Testis (tissue), 3 donors: ENCODE measurements around the gene DNAJC8. TPM values are rescaled to one million over a fixed set of nuclear protein-coding genes. Genes with fewer than 3 reads are reported as not detected.

Source experiments
- DNase-seq: peaks from one replicate; pipeline ENCODE4 v3.0.0-alpha.2; 2019
- H3K27ac ChIP-seq, 2 donors: fragments of 200-600 bp; sonication (generic); one replicate each; pipeline ENCODE4 v1.5.1; 2019
- H3K27me3 ChIP-seq: fragments of 200-600 bp; sonication (generic); one replicate; pipeline ENCODE4 v1.5.1; 2019
- H3K36me3 ChIP-seq: fragments of 200-600 bp; sonication (generic); one replicate; pipeline ENCODE4 v1.5.1; 2017; ENCODE audit warnings: low read depth; ENCODE audit errors: missing control alignments
- H3K4me1 ChIP-seq: fragments of 200-600 bp; sonication (generic); one replicate; pipeline ENCODE4 v1.5.1; 2019
- H3K4me3 ChIP-seq, 2 donors: fragments of 200-600 bp; sonication (generic); one replicate each; pipeline ENCODE4 v1.5.1; 2017 to 2019
- H3K9me3 ChIP-seq: fragments of 200-600 bp; sonication (generic); one replicate; pipeline ENCODE4 v1.5.1; 2017
- POLR2A ChIP-seq: fragments of 450-650 bp; IDR thresholded peaks from one replicate; pipeline ENCODE4 v1.6.1; 2017; ENCODE audit warnings: antibody characterized with exemption, mild to moderate bottlenecking, moderate library complexity
- WGBS, 2 donors: methylation state at CpG; one replicate each; pipeline ENCODE4 v1.1.5; 2018; 5-methylcytosine and 5-hydroxymethylcytosine counted together
- intact Hi-C: fragments of 100-400 bp; cut with DNase I; formaldehyde crosslinking; loops from one replicate; pipeline ENCODE4 v1.15.1; 2023; ENCODE audit warnings: low total_unique reads
- polyA plus RNA-seq: library from polyadenylated mRNA; stranded (reverse); fragments of 350-450 nt; fragmentation: Illumina TruSeq; extraction: RNeasy Lipid Tissue Mini Kit (QIAGEN cat#74804); gene quantifications from one replicate; pipeline ENCODE4 v1.2.3, GENCODE V29; 2014; ENCODE audit warnings: low read depth, low replicate concordance; ENCODE audit not compliant: insufficient read depth
- total RNA-seq, 2 donors: library from RNA; depleted of rRNA; stranded (reverse); fragments of >200 nt; gene quantifications; one replicate each; pipeline ENCODE4 v1.2.3, GENCODE V29; 2016
- TF ChIP-seq, protein P1 (sequence below), 3 experiments: fragments of 450-650 bp in 2 of 3; fragments of 200-600 bp in 1 of 3; sonication (generic) in 1 of 3; IDR thresholded peaks; one replicate each; pipeline ENCODE4 v1.5.1; 2016 to 2019; ENCODE audit warnings: antibody characterized with exemption in 3 of 3, mild to moderate bottlenecking in 2 of 3, moderate library complexity in 1 of 3

DNAJC8 gene
- total and polyA plus RNA-seq, 3 donors from 2014 or later, result 44.7 to 86.5 (median 48.0) TPM

DNA sequence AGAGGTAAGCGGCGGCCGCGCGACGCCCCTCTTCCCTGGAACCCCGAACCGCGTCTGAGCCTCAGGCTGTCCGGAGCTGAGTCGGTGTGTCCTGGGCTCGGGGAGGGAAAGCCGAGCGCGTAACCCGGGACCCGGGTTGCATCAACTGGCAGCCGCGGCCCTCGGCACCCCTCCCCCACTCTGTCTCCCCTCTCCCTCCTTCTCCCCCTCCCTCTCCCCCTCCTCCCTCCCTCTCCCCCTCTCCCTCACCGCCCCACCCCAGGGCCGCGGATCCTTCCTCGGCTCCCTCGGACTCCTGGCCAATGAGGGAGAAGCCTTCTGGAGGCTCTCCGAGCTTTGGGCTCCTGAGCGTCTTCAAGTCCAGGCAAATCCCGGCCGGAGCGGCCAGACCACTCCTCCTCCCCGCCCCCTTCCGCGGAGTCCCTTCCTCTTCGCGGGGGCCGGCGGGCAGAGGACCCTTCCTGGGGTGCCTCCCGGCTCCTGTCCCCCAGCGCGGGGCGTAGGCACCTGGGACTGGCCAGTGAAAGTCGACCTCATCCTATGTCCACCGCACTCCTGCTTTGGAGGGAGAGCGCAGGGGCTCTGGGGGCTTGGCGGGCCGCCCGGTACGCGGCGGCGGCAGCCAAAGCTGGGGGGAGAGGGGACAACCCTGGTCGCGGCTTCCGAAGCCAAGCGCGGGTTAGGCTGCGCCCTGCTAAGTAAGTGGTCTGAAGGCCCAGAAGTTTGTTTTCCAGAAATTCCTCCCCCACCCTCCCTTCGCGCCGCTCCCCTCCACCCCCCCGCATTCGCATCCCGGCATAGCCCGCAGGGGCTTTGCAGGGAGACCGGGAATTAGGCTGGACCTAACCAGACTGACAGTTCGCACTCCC, 27.3 kb upstream of the DNAJC8 start:
- whole genome bisulfite sequencing, 2 donors, result 2 to 4% methylated on average over 12 to 64 of the region's 66 CpGs
- TF ChIP-seq, protein P1, sequence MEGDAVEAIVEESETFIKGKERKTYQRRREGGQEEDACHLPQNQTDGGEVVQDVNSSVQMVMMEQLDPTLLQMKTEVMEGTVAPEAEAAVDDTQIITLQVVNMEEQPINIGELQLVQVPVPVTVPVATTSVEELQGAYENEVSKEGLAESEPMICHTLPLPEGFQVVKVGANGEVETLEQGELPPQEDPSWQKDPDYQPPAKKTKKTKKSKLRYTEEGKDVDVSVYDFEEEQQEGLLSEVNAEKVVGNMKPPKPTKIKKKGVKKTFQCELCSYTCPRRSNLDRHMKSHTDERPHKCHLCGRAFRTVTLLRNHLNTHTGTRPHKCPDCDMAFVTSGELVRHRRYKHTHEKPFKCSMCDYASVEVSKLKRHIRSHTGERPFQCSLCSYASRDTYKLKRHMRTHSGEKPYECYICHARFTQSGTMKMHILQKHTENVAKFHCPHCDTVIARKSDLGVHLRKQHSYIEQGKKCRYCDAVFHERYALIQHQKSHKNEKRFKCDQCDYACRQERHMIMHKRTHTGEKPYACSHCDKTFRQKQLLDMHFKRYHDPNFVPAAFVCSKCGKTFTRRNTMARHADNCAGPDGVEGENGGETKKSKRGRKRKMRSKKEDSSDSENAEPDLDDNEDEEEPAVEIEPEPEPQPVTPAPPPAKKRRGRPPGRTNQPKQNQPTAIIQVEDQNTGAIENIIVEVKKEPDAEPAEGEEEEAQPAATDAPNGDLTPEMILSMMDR (IDR thresholded peaks at IDR 0.05), result no peak

DNA sequence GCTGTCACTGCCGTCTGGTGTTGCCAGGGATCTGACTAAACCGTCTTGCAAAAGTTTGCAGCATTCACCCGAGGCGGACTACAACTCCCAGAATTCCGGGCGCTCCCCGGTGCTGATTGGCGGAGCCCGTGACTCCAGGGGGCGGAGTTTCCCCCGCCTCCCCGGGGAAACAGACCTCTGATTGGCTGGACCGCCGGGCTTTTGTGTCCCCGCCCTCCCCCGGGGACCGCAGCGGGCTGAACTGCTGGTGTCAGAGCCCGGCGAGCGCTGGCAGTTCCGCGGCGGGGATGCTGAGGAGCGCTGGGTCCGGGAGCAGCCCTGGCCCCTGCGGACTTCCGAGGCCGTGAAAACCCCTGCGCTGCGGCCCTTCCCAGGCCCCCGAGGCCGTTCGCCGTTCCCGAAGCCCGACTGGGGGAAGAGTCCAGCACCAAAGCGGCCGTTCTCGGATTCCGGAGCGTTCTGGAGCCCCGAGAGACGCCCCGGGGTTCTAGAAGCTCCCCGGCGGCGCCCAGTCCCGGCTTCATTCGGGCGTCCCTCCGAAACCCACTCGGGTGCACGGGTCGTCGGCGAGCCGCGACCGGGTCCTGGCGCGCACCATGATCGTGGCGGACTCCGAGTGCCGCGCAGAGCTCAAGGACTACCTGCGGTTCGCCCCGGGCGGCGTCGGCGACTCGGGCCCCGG, 26.6 kb upstream of the DNAJC8 start, which contains the start of gene SESN2:
Gene SESN2 (plus strand): TSS at position 267 of the 682 bp plus-strand sequence. CDS start 330 bp downstream, at position 597.
- Histone ChIP-seq H3K4me1 (peaks cover 13% of the 10 kb centered on the region), H3K9me3 (no peaks in the 10 kb centered on the region), H3K27me3 (no peaks in the 10 kb centered on the region), H3K36me3 (no peaks in the 10 kb centered on the region), H3K27ac (peak within 1 kb of the TSS; percentile 41 to 91), H3K4me3 (peak within 1 kb of the TSS; percentile 65 to 98)
- peak; percentile 99 for DNase-seq
- WGBS, 2 donors, result 0% methylated on average over 40 to 54 of the region's 76 CpGs
- TF ChIP-seq, protein P1 (IDR thresholded peaks at IDR 0.05), result no peak
- peak; percentile 93 for TF ChIP-seq POLR2A
- intact Hi-C loops, result no loop called here

More for the DNA sequence above, 27.3 kb upstream of the DNAJC8 start:
- peak overlapping the region; percentile 65 to 98 for H3K4me3 ChIP-seq
- H3K36me3 ChIP-seq, result no peaks in the 10 kb centered on the region
- intact Hi-C loops, result no loop called here
- no peaks in the 10 kb centered on the region for H3K9me3 ChIP-seq
- peaks cover 13% of the 10 kb centered on the region for H3K4me1 ChIP-seq
- H3K27me3 ChIP-seq, result no peaks in the 10 kb centered on the region
- DNase-seq, result peak; percentile 82
- peak overlapping the region; percentile 41 to 91 for H3K27ac ChIP-seq

DNA sequence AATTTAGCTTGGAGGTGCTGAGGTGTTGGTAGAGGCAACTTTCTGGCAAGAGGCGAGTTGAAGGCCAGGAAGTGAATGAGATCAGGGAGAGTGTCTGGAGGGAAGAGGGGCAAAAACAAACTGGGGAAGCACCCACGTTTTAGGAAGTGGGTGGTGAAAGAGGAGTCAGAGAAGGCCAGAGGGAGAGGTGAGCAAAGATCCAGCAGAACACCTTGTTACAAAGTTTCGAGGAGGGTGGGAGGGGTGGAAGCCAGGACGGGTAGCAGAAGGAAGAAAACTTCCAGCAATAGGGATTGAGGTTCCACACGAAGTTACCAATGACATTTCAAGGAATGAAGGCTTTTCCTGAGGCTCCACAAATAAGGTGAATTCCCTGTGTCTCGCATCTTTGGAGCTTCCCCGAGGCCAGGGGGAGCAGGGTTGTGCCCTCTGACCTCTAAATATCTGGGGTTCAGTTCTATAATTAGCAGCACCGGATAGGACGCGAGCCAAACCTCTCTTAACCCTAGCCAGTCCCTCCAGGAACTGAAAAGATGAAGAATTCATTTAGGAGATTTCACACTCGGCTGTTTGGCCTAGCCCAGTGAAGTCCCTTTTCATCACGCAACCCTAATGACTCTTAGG, 25.9 kb upstream of the DNAJC8 start:
- Histone ChIP-seq H3K36me3 (no peaks in the 10 kb centered on the region), H3K27me3 (no peaks in the 10 kb centered on the region), H3K4me3 (peak overlapping the region; percentile 65 to 98), H3K9me3 (no peaks in the 10 kb centered on the region), H3K4me1 (peaks cover 13% of the 10 kb centered on the region), H3K27ac (no peak overlapping the region)
- DNase-seq, result peak; percentile 33
- intact Hi-C loops, result no loop called here
- no peak for TF ChIP-seq POLR2A
- TF ChIP-seq, protein P1 (IDR thresholded peaks at IDR 0.05), result no peak
- WGBS, 2 donors, result 1 to 3% methylated on average over 12 of the region's 12 CpGs

DNA sequence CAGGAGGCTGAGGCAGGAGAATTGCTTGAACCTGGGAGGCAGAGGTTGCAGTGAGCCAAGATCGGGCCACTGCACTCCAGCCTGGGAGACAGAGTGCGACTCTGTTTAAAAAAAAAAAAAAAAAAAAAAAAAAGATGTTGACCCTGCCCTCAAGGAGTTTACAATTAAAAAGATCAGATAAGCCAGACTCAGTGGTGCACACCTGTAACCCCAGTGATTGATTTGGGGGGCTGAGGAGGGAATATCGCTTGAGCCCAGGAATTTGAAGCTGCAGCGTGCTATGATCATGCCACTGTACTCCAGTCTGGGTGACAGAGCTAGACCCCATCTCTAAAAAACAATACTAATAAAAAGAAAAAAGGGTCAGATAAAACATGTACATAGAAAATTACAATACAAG, 24.9 kb upstream of the DNAJC8 start:
- no peak for TF ChIP-seq POLR2A
- TF ChIP-seq, protein P1 (IDR thresholded peaks at IDR 0.05), result no peak

More for the DNA sequence above, 24.9 kb upstream of the DNAJC8 start:
- DNase-seq, result no peak
- 94 to 100% methylated on average over 4 of the region's 4 CpGs for WGBS, 2 donors
- no peaks in the 10 kb centered on the region for H3K36me3 ChIP-seq
- H3K4me1 ChIP-seq, result peaks cover 9% of the 10 kb centered on the region
- intact Hi-C loops, result no loop called here
- no peaks in the 10 kb centered on the region for H3K27me3 ChIP-seq
- H3K9me3 ChIP-seq, result no peaks in the 10 kb centered on the region
- no peak overlapping the region for H3K27ac ChIP-seq
- no peak overlapping the region for H3K4me3 ChIP-seq
